Measurements from ENCODE around the gene CD300LF. TPM values are rescaled to one million over a fixed set of nuclear protein-coding genes. Genes with fewer than 3 reads are reported as not detected.

Gene CD300LF
- total RNA-seq, 4 donors from 2014 or later: 0.13 to 0.27 TPM; not detected in 2

DNA sequence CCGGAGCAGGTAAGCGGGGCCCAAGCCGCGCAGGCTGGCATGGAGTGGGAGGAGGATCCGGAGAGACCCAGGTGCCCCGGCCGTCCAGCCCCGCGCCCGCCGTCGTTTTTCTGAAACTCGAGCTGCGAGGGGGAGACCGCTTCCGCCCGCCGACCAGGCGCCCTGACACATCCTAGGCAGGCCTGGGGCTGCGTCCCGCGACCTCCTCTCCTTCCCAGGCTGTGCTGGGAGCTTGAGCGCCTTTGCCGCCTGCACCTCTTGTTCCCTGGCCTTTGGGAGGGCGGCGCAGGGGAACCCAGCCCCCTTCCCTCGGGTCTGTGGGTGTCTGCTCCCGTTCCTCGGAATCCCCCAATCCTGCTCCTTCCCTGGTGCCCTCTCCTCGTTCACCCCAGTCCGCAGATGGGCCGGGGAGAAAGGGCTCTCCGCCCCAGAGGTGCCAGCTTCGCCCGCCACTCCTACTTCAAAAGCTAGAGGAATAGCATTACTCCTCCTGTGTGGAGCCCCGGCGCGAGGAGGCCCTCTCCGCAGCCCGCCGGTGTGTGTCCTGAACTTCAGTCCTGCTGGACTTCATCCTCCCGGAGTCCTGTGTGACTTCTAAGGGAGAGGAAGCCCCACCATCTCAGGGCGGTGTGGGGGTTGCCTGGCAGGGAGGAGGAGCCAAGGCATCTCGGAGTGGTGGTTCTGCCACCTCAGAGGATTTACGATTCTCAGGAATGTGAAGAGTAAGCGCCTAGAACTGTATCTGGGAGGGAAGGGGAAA lies 36.7 kb upstream of the CD300LF start:
- intact Hi-C loops (cut with DNase I; ENCODE audit: low total_unique reads): loop anchor here (10.0 kb wide), 1 partner anchor 115 kb away; no protein-coding TSS in a partner anchor
- no peak for TF ChIP-seq POLR2A (IDR thresholded peaks at IDR 0.05)
- TF ChIP-seq, protein P1, sequence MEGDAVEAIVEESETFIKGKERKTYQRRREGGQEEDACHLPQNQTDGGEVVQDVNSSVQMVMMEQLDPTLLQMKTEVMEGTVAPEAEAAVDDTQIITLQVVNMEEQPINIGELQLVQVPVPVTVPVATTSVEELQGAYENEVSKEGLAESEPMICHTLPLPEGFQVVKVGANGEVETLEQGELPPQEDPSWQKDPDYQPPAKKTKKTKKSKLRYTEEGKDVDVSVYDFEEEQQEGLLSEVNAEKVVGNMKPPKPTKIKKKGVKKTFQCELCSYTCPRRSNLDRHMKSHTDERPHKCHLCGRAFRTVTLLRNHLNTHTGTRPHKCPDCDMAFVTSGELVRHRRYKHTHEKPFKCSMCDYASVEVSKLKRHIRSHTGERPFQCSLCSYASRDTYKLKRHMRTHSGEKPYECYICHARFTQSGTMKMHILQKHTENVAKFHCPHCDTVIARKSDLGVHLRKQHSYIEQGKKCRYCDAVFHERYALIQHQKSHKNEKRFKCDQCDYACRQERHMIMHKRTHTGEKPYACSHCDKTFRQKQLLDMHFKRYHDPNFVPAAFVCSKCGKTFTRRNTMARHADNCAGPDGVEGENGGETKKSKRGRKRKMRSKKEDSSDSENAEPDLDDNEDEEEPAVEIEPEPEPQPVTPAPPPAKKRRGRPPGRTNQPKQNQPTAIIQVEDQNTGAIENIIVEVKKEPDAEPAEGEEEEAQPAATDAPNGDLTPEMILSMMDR (IDR thresholded peaks at IDR 0.05): no peak

DNA sequence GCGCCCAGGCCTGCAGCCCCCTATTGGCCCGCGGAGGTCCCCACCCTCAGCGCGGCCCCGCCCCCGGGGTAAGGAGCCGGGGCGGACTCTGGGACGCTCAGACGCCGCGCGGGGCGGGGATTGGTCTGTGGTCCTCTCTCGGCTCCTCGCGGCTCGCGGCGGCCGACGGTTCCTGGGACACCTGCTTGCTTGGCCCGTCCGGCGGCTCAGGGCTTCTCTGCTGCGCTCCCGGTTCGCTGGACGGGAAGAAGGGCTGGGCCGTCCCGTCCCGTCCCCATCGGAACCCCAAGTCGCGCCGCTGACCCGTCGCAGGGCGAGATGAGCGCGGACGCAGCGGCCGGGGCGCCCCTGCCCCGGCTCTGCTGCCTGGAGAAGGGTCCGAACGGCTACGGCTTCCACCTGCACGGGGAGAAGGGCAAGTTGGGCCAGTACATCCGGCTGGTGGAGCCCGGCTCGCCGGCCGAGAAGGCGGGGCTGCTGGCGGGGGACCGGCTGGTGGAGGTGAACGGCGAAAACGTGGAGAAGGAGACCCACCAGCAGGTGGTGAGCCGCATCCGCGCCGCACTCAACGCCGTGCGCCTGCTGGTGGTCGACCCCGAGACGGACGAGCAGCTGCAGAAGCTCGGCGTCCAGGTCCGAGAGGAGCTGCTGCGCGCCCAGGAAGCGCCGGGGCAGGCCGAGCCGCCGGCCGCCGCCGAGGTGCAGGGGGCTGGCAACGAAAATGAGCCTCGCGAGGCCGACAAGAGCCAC lies 36.0 kb upstream of the CD300LF start, which contains the start of gene NHERF1:
Gene NHERF1 (plus strand): TSS at position 100 of the 750 bp plus-strand sequence. CDS start 219 bp downstream, at position 319.
- intact Hi-C loops (cut with DNase I; ENCODE audit: low total_unique reads): loop anchor here (10.0 kb wide), 1 partner anchor 116 kb away; no protein-coding TSS in a partner anchor
- WGBS, 2 donors: 0% methylated on average over 36 to 40 of the region's 90 CpGs
- peak; percentile 88 to 98 for DNase-seq (ENCODE audit: low spot score in 2 of 2)
- peak within 1 kb of the TSS; percentile 98 for H3K4me3 ChIP-seq (ENCODE audit: low read depth, poor library complexity, severe bottlenecking)
- TF ChIP-seq POLR2A (IDR thresholded peaks at IDR 0.05): peak in 1 of 2 donors; percentile 71
- TF ChIP-seq, protein P1 (IDR thresholded peaks at IDR 0.05): no peak

More for the DNA sequence above, 36.7 kb upstream of the CD300LF start:
- DNase-seq (ENCODE audit: low spot score in 2 of 2): no peak
- 6 to 11% methylated on average over 23 to 36 of the region's 46 CpGs for whole genome bisulfite sequencing, 2 donors
- peak overlapping the region; percentile 98 for H3K4me3 ChIP-seq (ENCODE audit: low read depth, poor library complexity, severe bottlenecking)

DNA sequence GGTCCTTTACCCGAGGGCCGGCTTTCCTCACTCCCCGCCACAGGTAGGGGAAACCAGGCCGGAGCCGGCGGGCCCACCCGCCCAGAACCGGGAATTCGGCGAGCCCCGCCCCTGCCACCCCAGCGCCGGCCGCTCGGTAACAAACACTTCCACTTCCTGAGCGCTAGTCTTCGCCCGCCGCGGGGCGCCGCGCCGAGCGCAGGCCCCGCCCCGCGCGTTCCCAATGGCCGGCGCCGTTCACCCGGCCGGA lies 35.5 kb upstream of the CD300LF start:
- H3K4me3 ChIP-seq (ENCODE audit: low read depth, poor library complexity, severe bottlenecking): no peak overlapping the region
- intact Hi-C loops (cut with DNase I; ENCODE audit: low total_unique reads): loop anchor here (10.0 kb wide), 1 partner anchor 117 kb away; no protein-coding TSS in a partner anchor
- 0 to 1% methylated on average over 7 to 30 of the region's 34 CpGs for WGBS, 2 donors
- no peak for DNase-seq (ENCODE audit: low spot score in 2 of 2)
- TF ChIP-seq POLR2A (IDR thresholded peaks at IDR 0.05): no peak
- TF ChIP-seq, protein P1 (IDR thresholded peaks at IDR 0.05): no peak

DNA sequence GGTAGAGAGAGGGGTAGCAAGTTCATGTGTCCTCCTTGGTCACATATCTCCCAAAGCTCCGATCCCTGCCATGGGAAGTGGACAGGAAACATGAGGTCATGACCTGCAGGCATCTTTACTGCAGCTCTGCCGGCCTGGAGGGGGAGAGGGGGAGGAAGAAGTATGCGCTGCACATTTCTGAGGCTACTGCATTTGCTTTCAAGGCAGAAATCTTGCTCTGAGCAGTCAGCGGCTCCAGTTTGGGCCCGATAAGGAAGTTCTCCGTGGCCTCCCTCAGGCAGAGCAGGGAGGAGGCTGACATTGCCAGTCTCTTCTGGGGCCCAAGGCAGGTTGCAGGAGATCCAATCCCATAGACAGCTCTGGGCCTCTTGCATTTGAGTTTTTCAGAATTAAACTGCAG lies 34.2 kb upstream of the CD300LF start:
- H3K4me3 ChIP-seq (ENCODE audit: low read depth, poor library complexity, severe bottlenecking): no peak overlapping the region
- intact Hi-C loops (cut with DNase I; ENCODE audit: low total_unique reads): loop anchor here (10.0 kb wide), 1 partner anchor 118 kb away; no protein-coding TSS in a partner anchor
- 28 to 36% methylated on average over 6 of the region's 6 CpGs for WGBS, 2 donors
- TF ChIP-seq, protein P1 (IDR thresholded peaks at IDR 0.05): no peak
- no peak for TF ChIP-seq POLR2A (IDR thresholded peaks at IDR 0.05)
- no peak for DNase-seq (ENCODE audit: low spot score in 2 of 2)

DNA sequence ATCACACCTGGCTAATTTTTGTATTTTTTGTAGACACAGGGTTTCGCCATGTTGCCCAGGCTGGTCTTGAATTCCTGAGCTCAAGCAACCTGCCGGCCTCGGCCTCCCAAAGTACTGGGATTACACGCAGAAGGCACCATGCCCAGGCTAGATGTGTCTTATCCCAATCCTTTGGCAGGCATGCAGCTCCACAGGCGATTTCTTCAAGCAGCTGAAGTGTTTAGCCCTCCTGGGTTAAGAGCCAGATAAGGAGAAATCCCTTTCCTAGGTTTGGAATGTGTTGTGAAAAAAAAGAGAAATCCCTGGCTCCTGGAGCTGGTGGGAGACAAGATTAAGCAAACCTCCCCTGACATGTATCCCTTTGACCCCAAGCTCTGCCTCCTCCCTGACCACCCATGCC lies 33.7 kb upstream of the CD300LF start:
- no peak for TF ChIP-seq POLR2A (IDR thresholded peaks at IDR 0.05)
- TF ChIP-seq, protein P1 (IDR thresholded peaks at IDR 0.05): no peak
- intact Hi-C loops (cut with DNase I; ENCODE audit: low total_unique reads): loop anchor here (10.0 kb wide), 1 partner anchor 118 kb away; no protein-coding TSS in a partner anchor
- WGBS, 2 donors: 72 to 78% methylated on average over 5 of the region's 5 CpGs
- no peak overlapping the region for H3K4me3 ChIP-seq (ENCODE audit: low read depth, poor library complexity, severe bottlenecking)
- no peak for DNase-seq (ENCODE audit: low spot score in 2 of 2)
